Hematopoietic multipotent progenitor cell (in vitro differentiated cells): ENCODE measurements around the gene TBC1D7. TPM values are rescaled to one million over a fixed set of nuclear protein-coding genes. Genes with fewer than 3 reads are reported as not detected.
"Not testable (repeated sequence)": the region's sequence is repeated elsewhere in the genome, so short reads cannot be mapped to it uniquely, and the experiment has no call there.

ENCODE experiments used
- DNase-seq, 3 donors: peaks; one replicate each; pipeline ENCODE4 v3.0.0-alpha.2; 2011 to 2015; ENCODE audit warnings: low read depth in 2 of 3, low spot score in 2 of 3
- total RNA-seq: library from RNA; depleted of rRNA; stranded (reverse); fragments of >200 nt; gene quantifications from one replicate; pipeline ENCODE4 v1.2.3, GENCODE V29; 2012

Gene TBC1D7
- total RNA-seq, 1 donor = 14.0 TPM

- DNase-seq = not testable (repeated sequence)
These were observed 2.2 kb downstream of the TBC1D7 start for GRCh38 chr6:13326031-13326586.

GRCh38 chr6:13319891-13320564 lies 8.3 kb downstream of the TBC1D7 start:
- DNase-seq = peak in 1 of 3 donors; percentile 25

- no peak for DNase-seq
These were observed 9.5 kb downstream of the TBC1D7 start for GRCh38 chr6:13318821-13319220.

- no peak for DNase-seq
These were observed 12.4 kb downstream of the TBC1D7 start for GRCh38 chr6:13315896-13316295.

GRCh38 chr6:13314806-13315205 lies 13.5 kb downstream of the TBC1D7 start:
- no peak for DNase-seq

- DNase-seq = no peak
These were observed 17.2 kb downstream of the TBC1D7 start for GRCh38 chr6:13311155-13311554.

- DNase-seq = no peak
These were observed 20.0 kb downstream of the TBC1D7 start for GRCh38 chr6:13308332-13308731.

- DNase-seq = peak in 2 of 3 donors; percentile 35 to 36
These were observed 20.8 kb downstream of the TBC1D7 start for GRCh38 chr6:13307508-13307995.

- DNase-seq = no peak
These were observed 22.5 kb downstream of the TBC1D7 start for GRCh38 chr6:13305791-13306190.

GRCh38 chr6:13305288-13305687 lies 23.0 kb downstream of the TBC1D7 start:
- no peak for DNase-seq

GRCh38 chr6:13304580-13305260 lies 23.6 kb downstream of the TBC1D7 start:
- no peak for DNase-seq

GRCh38 chr6:13304101-13304500 lies 24.2 kb downstream of the TBC1D7 start:
- DNase-seq = no peak

- peak in 2 of 3 donors; percentile 66 to 79 for DNase-seq
These were observed 24.7 kb downstream of the TBC1D7 start for GRCh38 chr6:13303668-13304017.

- DNase-seq = peak in 2 of 3 donors; percentile 96 to 98
These were observed 25.3 kb downstream of the TBC1D7 start for GRCh38 chr6:13302751-13303667.

GRCh38 chr6:13302291-13302690 lies 26.0 kb downstream of the TBC1D7 start:
- DNase-seq = no peak

GRCh38 chr6:13300643-13301590 lies 27.4 kb downstream of the TBC1D7 start:
- DNase-seq = no peak

- DNase-seq = no peak
These were observed 28.4 kb downstream of the TBC1D7 start for GRCh38 chr6:13299918-13300317.

- no peak for DNase-seq
These were observed 28.9 kb downstream of the TBC1D7 start for GRCh38 chr6:13299403-13299821.

GRCh38 chr6:13298446-13298845 lies 29.9 kb downstream of the TBC1D7 start:
- DNase-seq = no peak

- no peak for DNase-seq
These were observed 30.9 kb downstream of the TBC1D7 start for GRCh38 chr6:13297391-13297790.
